BLaER1 (cell line): Measurements from ENCODE around the gene NDUFB8.

Experiments
- H3K27ac ChIP-seq: shearing (Covaris generic); formaldehyde crosslinking; 2 replicates; pipeline ENCODE4 v1.8.1; 2022
- H3K27me3 ChIP-seq: shearing (Covaris generic); formaldehyde crosslinking; 2 replicates; pipeline ENCODE4 v1.8.1; 2022
- H3K36me3 ChIP-seq: shearing (Covaris generic); formaldehyde crosslinking; 2 replicates; pipeline ENCODE4 v1.8.1; 2022
- H3K4me1 ChIP-seq: shearing (Covaris generic); formaldehyde crosslinking; 2 replicates; pipeline ENCODE4 v1.8.1; 2022
- H3K4me2 ChIP-seq: shearing (Covaris generic); formaldehyde crosslinking; 2 replicates; pipeline ENCODE4 v1.8.1; 2022
- H3K4me3 ChIP-seq: shearing (Covaris generic); formaldehyde crosslinking; 2 replicates; pipeline ENCODE4 v1.8.1; 2022
- H3K9ac ChIP-seq: shearing (Covaris generic); formaldehyde crosslinking; 2 replicates; pipeline ENCODE4 v1.8.1; 2022
- H3K9me3 ChIP-seq: shearing (Covaris generic); formaldehyde crosslinking; 2 replicates; pipeline ENCODE4 v1.8.1; 2022
- H4K20me1 ChIP-seq: shearing (Covaris generic); formaldehyde crosslinking; 2 replicates; pipeline ENCODE4 v1.8.1; 2022
- Cebpa-rat ChIP-seq: shearing (Covaris generic); IDR thresholded peaks from 2 replicates; pipeline ENCODE4 v1.8.1; 2022

NDUFB8 gene

DNA sequence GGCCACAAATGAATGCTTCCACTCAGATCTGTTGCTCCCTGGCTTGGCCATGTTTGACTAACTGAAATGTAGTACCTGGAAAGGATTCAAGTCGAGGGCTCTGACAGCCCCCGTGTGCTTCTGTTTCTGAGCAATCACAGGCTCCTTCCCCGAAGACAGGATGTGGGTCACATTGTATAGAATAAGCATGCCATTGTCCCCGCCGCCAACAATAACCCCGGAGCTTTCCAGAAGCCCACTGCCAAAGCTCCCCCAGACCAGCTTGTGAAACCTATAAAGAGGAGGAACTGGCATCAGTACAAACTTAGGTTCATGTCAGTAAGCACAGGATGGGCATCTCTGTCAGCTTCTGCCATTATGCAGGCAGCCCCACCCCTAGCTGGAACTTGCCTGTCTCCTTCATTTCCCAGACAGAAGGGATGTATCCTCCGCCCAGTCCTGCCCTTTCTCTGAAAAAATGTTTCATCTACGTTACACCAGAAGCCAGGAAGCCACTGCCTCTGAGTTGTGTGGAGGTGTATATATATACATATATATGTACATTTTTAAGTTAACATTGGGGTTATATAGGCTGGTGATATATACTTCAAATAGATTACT, 20.3 kb downstream of the NDUFB8 start:
- Histone ChIP-seq H3K4me1 (peaks cover 12% of the 10 kb centered on the region), H3K27me3 (no peaks in the 10 kb centered on the region), H3K4me2 (no peak overlapping the region), H3K4me3 (no peak overlapping the region), H3K9me3 (no peaks in the 10 kb centered on the region), H3K36me3 (peaks cover 82% of the 10 kb centered on the region), H3K27ac (no peak overlapping the region), H3K9ac (no peak overlapping the region), H4K20me1 (0 out of 2 replicates have a peak, but pooled peaks cover 11% of the 10 kb centered on the region)
- TF ChIP-seq Cebpa-rat = no peak

DNA sequence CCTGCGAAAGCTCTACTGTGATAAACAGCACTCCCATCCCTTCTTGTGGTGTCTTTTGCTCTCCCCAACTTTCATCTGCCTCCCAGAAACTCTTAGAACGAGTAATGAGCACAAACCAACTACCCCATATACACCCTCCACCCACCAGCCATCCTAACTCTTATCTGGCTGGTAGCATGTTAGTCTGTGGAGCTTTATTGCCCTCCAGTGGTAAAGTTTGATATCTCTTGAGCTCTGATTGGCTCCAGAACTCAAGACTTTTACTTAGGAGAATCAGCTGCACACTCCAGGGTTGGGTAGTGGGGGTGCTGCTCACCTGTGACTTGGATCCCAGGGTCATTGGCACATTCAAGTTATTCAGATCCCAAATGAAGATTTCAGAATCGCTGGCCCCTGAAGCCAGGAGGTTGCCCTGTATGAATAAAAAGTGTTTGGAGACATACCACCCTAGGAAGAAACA, 20.9 kb downstream of the NDUFB8 start:
- Histone ChIP-seq H3K9me3 (no peaks in the 10 kb centered on the region), H3K27ac (no peak overlapping the region), H4K20me1 (0 out of 2 replicates have a peak, but pooled peaks cover 11% of the 10 kb centered on the region), H3K9ac (no peak overlapping the region), H3K27me3 (no peaks in the 10 kb centered on the region), H3K4me1 (peaks cover 12% of the 10 kb centered on the region), H3K36me3 (peaks cover 82% of the 10 kb centered on the region), H3K4me2 (no peak overlapping the region), H3K4me3 (no peak overlapping the region)
- no peak for TF ChIP-seq Cebpa-rat

DNA sequence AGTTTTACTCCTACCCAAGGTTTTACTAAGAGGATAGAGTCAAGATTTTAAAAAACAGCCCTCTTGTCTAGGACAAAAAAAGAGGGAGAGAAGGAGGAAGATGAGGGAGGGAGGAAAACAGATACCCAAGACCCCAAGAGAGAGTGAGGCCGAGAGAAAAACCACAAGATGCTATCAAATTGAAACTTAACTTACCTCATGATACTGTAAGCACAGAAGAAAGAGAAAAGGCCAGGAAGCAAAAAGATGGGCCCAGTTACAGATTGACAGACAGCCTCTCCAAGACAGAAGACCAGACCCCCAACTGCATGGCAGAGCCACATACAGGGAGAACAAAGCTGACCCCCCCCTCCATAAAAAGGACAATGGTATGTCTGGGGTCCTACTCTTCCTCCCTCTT, 21.4 kb downstream of the NDUFB8 start:
- TF ChIP-seq Cebpa-rat = no peak
- Histone ChIP-seq H4K20me1 (0 out of 2 replicates have a peak, but pooled peaks cover 11% of the 10 kb centered on the region), H3K9ac (no peak overlapping the region), H3K4me2 (no peak overlapping the region), H3K36me3 (peaks cover 84% of the 10 kb centered on the region), H3K4me3 (no peak overlapping the region), H3K27ac (no peak overlapping the region), H3K4me1 (peaks cover 12% of the 10 kb centered on the region), H3K27me3 (no peaks in the 10 kb centered on the region), H3K9me3 (no peaks in the 10 kb centered on the region)

DNA sequence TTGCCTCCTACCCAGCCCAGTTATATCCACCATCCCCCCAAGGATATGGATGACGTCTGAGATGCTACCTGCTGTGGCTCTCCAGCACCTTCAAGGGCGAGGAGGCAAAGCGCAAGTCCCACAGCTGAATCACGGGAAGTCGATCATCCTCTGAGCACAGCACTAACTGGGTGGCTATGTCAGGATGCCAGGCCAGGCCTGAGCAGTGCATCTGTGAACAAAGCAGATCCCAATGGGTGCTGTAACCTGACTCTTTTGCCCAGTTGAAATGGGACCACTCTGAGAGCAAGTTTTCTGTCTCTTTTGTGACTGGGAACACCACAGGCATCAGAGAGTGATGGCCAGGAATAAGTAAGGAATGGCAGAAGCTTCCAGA, 22.3 kb downstream of the NDUFB8 start:
- Histone ChIP-seq H3K9me3 (no peaks in the 10 kb centered on the region), H3K4me3 (no peak overlapping the region), H4K20me1 (0 out of 2 replicates have a peak, but pooled peaks cover 11% of the 10 kb centered on the region), H3K27ac (no peak overlapping the region), H3K4me2 (no peak overlapping the region), H3K36me3 (peaks cover 87% of the 10 kb centered on the region), H3K9ac (no peak overlapping the region), H3K4me1 (peaks cover 12% of the 10 kb centered on the region), H3K27me3 (no peaks in the 10 kb centered on the region)
- no peak for TF ChIP-seq Cebpa-rat

DNA sequence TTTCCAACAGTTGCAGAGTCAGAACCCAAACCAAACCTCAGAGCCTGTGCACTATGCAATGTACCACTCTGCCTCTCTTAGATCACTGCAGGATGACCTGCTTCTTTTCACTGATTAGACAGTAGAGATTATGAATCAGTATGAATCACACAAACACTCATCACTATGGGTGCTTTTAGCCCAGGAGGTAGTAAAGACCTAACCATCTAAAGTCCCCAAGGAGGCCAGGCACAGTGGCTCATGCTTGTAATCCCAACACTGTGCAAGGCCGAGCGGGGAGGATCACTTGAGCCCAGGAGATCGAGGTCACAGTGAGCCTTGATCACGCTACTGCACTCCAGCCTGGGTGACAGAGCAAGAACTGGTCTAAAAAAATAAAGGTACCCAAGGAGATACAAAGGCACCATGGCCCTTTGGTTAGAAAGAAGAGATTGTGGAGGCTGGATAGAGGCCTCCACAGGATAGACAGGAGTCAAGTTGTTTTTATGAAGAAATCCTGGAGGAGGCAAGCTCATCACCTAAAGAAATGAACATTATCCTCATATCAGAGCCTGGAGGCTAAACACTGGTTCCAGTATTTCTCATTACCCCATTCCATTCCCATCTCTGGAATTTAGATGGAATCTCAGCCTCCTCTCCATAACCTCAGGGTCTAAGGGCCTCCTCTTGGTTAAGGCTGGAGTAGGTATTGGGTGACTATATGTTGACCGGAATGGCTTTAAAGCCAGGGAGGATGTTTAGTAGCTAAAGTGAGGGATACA, 22.9 kb downstream of the NDUFB8 start:
- peaks cover 89% of the 10 kb centered on the region for H3K36me3 ChIP-seq
- no peak overlapping the region for H3K4me3 ChIP-seq
- no peaks in the 10 kb centered on the region for H3K27me3 ChIP-seq
- no peak overlapping the region for H3K9ac ChIP-seq
- no peaks in the 10 kb centered on the region for H3K9me3 ChIP-seq
- TF ChIP-seq Cebpa-rat = no peak
- peaks cover 12% of the 10 kb centered on the region for H3K4me1 ChIP-seq
- H3K27ac ChIP-seq = no peak overlapping the region
- no peak overlapping the region for H3K4me2 ChIP-seq
- 0 out of 2 replicates have a peak, but pooled peaks cover 11% of the 10 kb centered on the region for H4K20me1 ChIP-seq

DNA sequence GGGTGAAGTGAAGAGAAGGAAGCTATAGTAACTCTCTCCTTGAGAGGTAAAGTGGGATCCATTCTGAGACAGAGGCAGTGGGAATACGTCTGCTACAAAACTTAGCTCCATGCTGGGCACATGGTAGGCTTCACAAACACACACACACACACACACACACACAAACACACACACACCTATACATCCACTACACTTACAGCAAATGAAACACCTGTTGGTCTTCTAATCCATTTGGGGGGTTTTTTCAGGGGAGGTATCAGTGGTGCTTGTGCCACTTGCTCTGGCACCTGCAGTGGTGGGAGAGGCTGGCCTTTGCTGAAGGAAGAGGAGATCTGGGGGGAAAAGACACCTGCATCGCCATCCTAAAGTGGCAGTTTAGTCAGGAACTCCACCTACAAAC, 24.5 kb downstream of the NDUFB8 start:
- Histone ChIP-seq H3K9ac (no peak overlapping the region), H3K9me3 (no peaks in the 10 kb centered on the region)
- no peak for TF ChIP-seq Cebpa-rat

DNA sequence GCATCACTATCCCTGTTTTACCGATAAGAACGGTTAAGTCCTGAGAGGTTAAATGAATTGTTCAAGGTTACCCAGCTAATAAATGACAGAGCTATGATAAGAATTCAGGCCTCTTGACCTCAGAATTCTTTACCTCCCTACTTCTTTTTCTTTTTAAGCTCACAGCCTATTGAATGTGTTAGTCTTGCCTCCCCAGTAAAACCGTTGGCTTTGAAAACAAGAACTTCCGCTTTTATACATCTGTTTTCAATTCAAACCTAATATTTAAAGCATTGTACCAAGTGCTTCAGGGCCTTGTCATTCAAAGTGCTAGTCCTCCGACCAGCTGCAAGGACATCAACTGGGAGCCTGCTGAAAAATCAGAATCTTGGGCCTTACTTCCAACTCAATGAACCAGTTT, 25.6 kb downstream of the NDUFB8 start:
- TF ChIP-seq Cebpa-rat = no peak
- H3K4me3 ChIP-seq = no peak overlapping the region

More for the DNA sequence above, 24.5 kb downstream of the NDUFB8 start:
- no peaks in the 10 kb centered on the region for H3K27me3 ChIP-seq
- H3K36me3 ChIP-seq = peaks cover 94% of the 10 kb centered on the region
- no peak overlapping the region for H3K4me3 ChIP-seq
- H3K4me2 ChIP-seq = no peak overlapping the region
- no peaks in the 10 kb centered on the region for H3K4me1 ChIP-seq
- 0 out of 2 replicates have a peak, but pooled peaks cover 2% of the 10 kb centered on the region for H4K20me1 ChIP-seq
- no peak overlapping the region for H3K27ac ChIP-seq

DNA sequence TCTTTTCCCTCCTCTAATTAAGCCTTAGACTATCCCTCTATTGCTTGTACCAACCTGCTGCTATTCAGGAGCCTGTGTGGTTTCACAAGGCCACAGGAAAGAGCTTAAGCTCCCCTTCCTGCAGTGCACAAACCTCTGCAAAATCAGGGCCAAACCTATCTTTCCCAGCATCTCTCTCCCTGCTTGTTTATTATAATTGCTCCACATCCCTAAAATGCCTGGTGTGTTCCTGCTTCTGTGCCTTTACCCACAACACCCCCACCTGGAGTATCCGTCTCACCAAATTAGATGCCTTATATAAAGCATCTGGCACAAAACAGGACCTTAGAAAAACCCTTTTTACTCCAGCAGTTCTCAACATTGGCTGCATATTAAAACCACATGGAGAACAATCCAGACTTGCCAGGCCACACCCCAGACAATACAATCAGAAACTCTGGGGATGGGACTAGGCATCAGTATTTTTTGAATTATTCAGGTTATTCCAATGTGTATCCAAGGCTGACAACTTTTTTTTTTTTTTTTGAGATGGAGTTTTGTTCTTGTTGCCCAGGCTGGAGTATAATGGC, 26.7 kb downstream of the NDUFB8 start:
- Histone ChIP-seq H3K4me1 (no peaks in the 10 kb centered on the region), H3K9me3 (no peaks in the 10 kb centered on the region), H3K27ac (no peak overlapping the region), H3K4me2 (no peak overlapping the region), H4K20me1 (no peaks in the 10 kb centered on the region), H3K36me3 (peaks cover 100% of the 10 kb centered on the region), H3K9ac (no peak overlapping the region), H3K4me3 (no peak overlapping the region), H3K27me3 (no peaks in the 10 kb centered on the region)
- TF ChIP-seq Cebpa-rat = no peak

More for the DNA sequence above, 25.6 kb downstream of the NDUFB8 start:
- H3K9ac ChIP-seq = no peak overlapping the region
- H3K27ac ChIP-seq = no peak overlapping the region
- H3K36me3 ChIP-seq = peaks cover 98% of the 10 kb centered on the region
- H3K4me2 ChIP-seq = no peak overlapping the region
- H3K4me1 ChIP-seq = no peaks in the 10 kb centered on the region
- H3K9me3 ChIP-seq = no peaks in the 10 kb centered on the region
- H4K20me1 ChIP-seq = no peaks in the 10 kb centered on the region
- H3K27me3 ChIP-seq = no peaks in the 10 kb centered on the region

DNA sequence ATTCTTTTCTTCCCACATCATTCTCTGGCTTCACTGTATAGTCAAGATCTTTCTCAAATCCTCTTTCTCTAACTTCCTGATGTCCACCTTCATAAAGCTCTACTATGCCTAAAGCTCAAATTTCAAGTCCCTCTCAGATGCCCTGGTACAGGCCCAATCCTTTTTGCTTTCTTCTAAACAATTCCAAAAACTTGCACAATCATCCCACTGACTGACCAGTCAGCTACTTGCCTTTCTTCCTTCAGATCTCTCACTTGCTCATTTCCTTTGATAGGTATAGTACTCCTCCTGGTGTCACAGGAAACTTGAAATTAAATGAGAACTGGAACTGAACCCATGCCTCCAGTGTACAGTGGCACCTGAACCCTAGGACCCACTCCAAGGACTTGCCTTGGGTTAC, 28.2 kb downstream of the NDUFB8 start:
- Histone ChIP-seq H3K4me2 (no peak overlapping the region), H3K4me1 (no peaks in the 10 kb centered on the region), H4K20me1 (no peaks in the 10 kb centered on the region), H3K9ac (no peak overlapping the region), H3K4me3 (no peak overlapping the region), H3K36me3 (peaks cover 100% of the 10 kb centered on the region), H3K9me3 (no peaks in the 10 kb centered on the region), H3K27me3 (no peaks in the 10 kb centered on the region), H3K27ac (no peak overlapping the region)
- no peak for TF ChIP-seq Cebpa-rat

DNA sequence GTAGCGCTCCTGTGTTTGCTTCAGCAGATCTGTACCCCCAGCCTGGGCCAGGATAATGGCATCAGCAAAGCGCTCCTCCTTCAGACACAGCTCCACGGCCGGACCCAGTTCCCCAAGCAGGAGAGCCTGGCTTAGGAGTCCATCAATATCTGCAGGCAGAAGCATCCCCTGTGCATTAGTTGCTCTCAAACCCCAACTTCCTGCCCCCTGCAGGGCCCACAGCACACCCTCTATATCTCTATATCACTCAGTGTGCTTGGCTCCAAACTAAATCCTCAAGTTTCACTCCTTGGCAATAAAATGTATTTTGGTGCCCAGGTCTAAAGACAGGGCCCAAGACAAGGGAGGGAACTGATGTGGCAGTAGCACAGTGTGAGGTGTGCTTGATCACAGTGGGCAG, 31.6 kb downstream of the NDUFB8 start:
- Histone ChIP-seq H4K20me1 (no peaks in the 10 kb centered on the region), H3K4me2 (no peak overlapping the region), H3K9me3 (no peaks in the 10 kb centered on the region), H3K27me3 (no peaks in the 10 kb centered on the region), H3K4me1 (no peaks in the 10 kb centered on the region), H3K36me3 (peaks cover 99% of the 10 kb centered on the region), H3K9ac (no peak overlapping the region), H3K27ac (no peak overlapping the region), H3K4me3 (no peak overlapping the region)
- TF ChIP-seq Cebpa-rat = no peak
